ENCODE measurements around the gene GPR15LG.
"Not testable (repeated sequence)": the region's sequence is repeated elsewhere in the genome, so short reads cannot be mapped to it uniquely, and the experiment has no call there.

GPR15LG gene

DNA sequence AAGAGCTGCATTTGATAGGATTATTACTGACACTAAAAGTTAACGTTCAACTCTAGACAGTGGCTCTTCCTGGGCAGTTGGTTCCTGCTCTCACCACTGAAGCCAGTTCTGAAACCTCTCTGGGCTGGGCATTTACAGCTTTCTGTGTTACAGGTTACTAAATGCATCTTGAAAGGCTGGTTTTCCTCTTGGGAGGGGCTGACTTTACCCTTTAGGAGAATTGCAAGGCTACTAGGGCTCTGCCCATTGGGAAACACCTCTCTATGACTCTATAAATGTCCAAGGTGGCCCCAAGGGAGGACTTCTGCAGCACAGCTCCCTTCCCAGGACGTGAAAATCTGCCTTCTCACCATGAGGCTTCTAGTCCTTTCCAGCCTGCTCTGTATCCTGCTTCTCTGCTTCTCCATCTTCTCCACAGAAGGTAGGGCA, at the start of gene GPR15LG:
GPR15LG (plus strand) TSS at position 301 of the 429 bp plus-strand sequence; CDS start at position 352, 51 bp downstream.
- DNase-seq (ENCODE audit: low spot score): no peak

DNA sequence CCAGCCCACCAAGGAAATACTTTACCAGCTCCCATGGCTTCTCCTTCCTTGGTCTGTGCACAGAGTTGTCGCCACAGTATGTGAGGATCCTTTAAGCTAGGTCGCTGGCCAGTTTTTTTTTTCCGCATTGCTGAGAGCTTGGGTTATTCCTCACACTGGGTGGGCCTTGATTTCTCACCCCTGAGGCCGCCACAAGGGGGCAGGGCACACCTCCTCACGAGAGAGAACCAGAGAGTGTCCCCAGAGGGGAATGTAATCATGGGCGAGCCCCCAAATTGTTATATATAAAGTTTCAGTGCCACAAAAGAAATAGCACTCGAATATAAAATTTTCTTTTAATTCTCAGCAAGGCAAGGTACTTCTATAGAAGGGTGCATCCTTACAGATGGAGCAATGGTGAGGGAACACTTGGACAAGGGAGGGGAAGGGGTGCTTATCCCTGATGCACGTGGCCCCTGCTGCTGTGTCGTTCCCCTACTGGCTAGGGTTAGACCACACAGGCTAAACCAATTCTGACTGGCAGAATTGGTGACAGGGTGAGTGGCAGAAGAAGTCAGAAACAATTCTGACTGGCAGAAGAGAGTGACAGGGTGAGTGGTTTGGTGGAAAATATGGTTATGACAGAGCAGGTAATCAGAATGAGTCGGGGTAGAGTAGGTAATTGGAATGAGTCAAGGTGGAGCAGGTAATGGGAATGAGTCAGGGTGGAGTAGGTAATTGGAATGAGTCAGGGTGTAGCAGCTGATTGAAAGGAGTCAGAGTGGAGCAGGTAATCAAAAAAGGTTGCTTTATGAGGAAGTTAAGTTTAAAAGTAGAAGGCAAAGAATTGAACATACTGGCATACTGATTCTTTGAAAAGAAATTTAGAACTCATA, 47.5 kb upstream of the GPR15LG start:
- not testable (repeated sequence) for DNase-seq (ENCODE audit: low spot score)

DNA sequence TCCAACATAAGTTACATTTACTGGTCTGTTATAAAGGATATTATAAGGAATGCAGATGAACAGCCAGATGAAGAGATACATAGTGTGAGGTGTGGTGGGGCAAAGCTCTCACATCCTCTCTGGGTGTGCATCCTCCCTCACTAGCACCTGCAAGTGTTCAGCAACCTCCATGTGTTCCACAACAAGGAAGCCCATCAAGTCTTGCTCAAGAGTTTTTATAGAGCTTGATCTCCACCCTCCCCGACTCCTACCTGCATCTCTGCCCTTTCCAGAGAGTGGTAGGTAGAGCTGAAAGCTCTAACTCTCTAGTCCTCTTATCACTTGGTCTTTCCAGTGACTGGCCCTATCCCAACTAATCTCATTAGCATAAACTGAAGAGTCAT, 46.8 kb upstream of the GPR15LG start:
- DNase-seq (ENCODE audit: low spot score): no peak

DNA sequence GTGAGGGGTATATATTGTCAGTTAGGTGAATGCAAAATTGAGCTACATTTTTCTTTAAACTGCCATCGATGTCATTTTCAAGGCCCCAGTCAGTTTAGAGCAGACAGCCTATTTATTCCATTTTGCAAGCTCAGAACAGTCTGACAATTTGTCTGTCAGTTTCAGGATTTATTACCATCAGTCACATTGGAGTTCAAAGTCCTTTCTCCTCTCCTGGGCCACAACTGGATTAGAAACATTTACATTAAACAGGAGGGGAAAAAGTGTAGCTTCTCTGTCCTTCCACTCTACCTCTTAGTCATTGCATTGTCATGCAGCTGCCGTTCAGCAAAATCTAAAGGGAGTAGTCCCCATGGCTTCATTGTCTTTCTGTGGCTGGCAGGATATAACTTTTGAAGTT, 37.8 kb upstream of the GPR15LG start:
- DNase-seq (ENCODE audit: low spot score): no peak

DNA sequence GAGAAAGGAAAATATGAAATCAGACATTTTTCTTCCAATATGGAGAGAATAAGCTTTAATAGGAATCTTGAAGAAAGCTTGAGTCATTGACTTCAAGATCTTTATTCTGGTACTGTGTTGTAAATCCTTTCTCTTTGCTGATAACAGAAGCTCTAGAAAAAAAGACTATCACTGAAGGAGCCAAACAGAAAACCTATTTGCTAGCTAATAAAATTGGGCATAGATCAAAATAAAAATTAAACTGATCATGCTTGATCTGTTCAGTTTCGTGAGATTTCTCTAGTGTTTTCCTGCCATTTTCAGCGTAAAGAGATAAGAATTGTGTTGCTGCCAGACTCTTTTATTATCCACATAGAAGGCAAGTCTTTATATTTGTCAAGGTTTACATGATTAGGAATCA, 35.8 kb upstream of the GPR15LG start:
- no peak for DNase-seq (ENCODE audit: low spot score)

DNA sequence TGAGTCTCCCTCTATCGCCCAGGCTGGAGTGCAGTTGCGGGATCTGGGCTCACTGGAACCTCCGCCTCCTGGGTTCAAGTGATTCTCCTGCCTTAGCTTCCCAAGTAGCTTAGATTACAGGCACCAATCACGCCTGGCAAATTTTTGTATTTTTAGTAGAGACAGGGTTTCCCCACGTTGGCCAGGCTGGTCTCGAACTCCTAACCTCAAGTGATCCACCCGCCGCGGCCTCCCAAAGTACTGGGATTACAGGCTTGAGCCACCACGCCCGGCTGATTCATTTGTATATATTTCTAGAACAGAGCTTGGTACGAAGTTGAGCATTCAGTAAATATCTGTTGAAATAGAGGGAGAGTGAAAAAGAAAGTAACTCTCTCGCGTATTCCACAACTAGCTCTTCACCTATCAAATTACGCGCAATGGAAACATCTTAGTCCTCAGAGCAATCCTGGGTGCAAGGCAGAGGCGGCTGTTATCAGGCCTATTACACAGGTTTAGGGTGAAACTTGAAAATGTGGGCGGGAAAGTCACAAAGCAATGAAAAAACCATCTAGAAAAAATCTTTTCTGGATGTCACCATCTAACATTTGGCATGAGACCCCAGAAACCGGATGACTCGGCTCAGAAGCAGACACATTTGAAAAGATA, 35.0 kb upstream of the GPR15LG start:
- DNase-seq (ENCODE audit: low spot score): no peak

DNA sequence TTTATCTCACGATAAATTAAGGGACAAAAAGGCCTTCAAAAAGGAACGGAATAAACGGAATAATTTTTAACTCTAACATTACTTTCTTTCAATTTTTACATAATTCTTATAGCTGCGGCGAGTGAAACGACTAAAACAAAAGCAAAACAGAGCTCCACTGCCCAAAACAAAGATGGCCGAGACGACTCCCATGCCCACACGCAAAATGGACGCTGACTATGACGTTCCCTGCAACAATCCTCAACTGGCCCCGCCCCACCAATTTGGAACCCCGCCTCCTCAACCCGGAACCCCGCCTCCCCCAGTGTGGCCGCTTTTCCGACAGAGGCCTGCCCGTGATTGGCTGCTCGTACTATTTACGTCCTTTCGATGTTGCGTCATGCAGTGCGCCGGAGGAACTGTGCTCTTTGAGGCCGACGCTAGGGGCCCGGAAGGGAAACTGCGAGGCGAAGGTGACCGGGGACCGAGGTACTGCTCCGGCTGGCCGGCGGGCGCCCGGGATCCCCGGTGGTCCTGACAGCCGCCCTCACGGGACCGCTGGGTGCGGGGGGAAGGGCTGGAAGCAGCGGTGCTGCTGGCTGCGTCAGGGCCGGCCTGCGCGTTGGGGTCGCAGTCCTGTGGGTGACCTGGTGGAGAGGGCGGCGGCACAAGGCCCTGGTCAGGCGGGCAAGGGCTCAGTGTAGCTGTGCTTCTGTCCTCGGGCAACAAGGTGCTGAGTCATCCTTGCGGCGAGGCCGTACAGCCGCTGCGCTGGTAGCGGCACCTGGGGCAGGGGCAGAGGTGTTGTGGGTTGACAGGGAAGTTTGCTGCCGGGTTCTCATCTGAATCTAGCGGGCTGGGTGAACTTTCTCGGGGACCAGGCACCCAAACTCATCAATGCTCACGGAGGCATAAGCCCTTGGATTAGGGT, 34.2 kb upstream of the GPR15LG start, which contains the start of gene GHITM:
GHITM (plus strand) TSS at position 384 of the 910 bp plus-strand sequence. CDS start 1,992 bp downstream, outside the sequence.
- peak; percentile 97 for DNase-seq (ENCODE audit: low spot score)

DNA sequence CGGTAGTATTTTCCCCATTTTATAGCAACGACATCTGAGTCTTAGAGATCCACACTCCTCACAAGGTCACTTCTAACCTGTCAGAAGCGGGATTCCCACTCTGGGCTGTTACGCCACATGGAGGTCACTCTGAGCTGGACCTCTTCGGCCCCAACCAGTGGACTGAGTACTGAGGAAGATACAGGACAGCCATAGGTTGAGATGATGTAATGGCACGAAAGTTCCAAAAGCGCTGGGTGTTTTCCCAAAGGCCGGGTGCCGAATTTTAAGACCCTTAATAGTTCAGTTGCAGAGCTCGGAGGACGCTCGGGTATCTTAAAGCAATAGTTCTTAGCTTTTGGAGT, 33.6 kb upstream of the GPR15LG start:
- DNase-seq (ENCODE audit: low spot score): no peak

DNA sequence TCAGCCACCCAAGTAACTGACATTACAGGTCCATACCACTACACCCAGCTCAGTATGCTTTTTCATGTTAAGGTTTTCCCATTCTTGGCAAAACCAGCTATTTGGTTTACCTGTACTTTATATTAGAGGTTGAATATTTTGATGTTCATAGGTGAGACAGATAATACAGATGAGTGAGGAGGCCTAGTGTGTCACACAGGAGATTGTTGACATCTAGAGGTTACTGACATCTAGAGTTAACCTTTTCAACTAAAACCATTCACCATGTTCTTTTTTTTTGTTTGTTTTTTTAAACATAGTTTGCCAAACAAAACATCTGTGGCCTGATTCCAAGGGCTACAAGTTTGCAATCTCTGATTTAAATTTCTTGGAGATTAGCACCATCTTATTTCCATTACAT, 26.3 kb upstream of the GPR15LG start:
- DNase-seq (ENCODE audit: low spot score): no peak

DNA sequence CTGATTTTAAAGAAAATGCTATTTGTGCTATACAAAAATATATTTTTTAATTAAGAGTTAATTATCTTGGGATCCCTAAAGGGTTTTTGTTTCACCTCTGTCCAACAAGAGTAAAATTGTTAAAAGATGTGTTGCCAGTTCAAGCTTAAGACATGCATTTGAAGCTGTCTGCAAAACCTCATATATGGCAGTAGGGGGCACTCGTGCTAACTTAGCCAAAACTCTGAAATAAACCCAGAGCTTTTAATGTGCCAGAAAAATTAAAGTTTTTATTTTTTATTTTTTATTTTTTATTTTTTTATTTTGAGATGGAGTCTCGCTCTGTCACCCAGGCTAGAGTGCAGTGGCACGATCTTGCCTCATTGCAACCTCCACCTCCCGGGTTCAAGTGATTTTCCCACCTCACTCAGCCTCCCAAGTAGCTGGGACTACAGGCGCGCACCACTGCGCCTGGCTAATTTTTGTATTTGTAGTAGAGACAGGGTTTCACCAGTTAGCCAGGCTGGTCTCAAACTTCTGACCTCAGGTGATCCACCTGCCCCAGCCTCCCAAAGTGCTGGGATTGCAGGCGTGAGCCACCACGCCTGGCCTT, 25.5 kb upstream of the GPR15LG start:
- peak; percentile 42 for DNase-seq (ENCODE audit: low spot score)

DNA sequence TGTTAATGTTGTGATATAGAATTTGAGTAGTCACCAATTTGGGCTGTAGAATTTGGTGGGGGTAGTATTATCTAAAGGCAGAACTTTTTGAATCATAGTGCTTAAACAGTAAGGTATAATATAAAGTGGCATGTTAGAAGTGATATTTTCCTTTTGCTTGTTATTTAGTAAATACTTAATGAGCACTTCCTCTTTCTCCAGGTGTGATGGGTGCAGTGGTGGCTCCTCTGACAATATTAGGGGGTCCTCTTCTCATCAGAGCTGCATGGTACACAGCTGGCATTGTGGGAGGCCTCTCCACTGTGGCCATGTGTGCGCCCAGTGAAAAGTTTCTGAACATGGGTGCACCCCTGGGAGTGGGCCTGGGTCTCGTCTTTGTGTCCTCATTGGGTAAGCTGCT, 23.7 kb upstream of the GPR15LG start:
- no peak for DNase-seq (ENCODE audit: low spot score)

DNA sequence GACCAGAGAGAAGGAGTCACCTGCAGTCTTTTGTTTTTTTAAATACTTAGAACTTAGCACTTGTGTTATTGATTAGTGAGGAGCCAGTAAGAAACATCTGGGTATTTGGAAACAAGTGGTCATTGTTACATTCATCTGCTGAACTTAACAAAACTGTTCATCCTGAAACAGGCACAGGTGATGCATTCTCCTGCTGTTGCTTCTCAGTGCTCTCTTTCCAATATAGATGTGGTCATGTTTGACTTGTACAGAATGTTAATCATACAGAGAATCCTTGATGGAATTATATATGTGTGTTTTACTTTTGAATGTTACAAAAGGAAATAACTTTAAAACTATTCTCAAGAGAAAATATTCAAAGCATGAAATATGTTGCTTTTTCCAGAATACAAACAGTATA, 20.8 kb upstream of the GPR15LG start:
- no peak for DNase-seq (ENCODE audit: low spot score)

DNA sequence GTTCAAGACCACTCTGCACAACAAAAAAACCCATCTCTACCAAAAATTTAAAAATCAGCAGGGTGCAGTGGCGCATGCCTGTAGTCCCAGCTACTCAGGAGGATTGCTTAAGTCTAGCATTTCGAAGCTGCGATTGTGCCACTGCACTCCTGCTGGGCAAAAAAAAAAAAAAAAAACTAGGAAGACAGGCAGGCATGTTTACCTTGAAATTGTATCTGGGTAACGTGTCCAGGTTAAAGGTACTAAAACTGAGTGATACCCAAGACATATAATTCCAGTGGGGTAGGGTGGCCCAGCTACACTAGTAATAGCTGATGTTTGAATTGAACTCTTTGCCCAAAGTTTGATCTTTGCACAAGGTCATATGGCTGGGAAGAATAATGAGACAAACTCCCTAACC, 18.1 kb upstream of the GPR15LG start:
- DNase-seq (ENCODE audit: low spot score): no peak

DNA sequence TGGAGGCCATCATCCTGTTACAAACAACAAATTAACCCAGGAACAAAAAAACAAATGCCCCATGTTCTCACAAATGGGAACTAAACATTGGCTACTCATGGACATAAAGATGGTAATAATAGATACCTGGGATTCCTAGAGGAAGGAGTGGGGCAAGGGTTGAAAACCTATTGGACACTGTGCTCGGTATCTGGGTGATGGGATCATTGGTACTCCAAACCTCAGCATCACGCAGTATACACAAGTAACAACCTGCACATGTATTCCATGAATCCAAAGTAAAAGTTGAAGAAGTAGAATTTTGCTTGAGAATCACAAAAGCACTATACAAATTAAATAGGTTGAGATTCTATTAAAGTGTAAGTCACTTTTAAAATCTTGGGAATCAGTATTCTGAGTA, 17.6 kb upstream of the GPR15LG start:
- no peak for DNase-seq (ENCODE audit: low spot score)

DNA sequence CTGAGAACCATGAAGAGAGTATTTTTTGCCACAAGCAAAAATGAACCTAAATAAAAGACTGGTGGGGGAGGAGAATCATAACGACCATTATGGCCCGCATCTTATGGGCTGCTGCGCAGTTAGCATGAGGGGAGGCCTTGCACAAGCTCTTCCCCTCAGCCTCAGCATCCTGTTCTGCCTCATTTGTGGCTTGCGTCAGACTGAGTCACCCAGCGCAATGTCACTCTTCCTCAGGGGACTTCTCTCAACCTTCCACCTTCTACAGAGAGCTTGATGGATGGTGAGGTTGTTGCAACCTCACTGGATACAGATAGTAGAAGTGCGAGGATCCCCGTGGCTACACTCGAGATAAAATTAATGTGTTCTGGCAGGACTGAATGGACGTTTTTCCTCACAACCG, 16.8 kb upstream of the GPR15LG start:
- no peak for DNase-seq (ENCODE audit: low spot score)

DNA sequence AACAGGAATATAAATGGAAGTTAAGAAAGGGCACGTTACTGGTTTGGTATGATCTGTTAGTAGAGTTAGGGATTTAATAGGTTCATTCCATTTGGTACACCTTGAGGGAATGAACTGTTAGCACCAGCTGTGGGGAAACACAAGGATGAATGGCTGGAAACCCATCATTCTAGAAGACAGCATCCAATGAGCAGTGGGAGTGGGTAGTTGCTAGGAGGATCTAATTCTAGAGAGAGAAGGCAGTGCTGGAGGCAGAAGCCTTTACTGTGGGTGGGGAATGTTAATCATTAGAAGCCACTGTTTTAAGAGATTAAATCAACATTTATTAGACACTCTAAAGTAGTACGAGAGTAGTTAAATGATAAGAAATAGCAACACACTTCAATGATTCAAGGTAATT, 15.5 kb upstream of the GPR15LG start:
- no peak for DNase-seq (ENCODE audit: low spot score)

DNA sequence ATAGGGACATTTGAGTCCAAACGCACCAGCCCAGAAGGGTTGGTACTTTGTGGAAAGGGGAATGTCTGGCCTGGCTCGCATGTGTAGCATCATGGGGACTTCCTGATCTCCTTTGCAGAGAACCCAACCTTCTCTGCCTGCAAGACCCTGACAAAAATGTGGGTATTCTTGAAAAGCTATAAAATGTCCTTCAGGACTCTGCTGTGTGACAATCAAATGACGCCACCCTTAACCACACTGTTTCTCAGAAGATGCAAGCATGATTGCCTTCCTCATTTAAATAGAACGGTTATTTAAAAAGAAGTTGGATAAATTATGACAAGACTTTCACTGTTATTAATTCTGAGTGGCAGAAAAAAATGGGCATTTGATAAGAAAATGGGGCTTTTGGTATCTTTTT, 15.1 kb upstream of the GPR15LG start:
- DNase-seq (ENCODE audit: low spot score): no peak

DNA sequence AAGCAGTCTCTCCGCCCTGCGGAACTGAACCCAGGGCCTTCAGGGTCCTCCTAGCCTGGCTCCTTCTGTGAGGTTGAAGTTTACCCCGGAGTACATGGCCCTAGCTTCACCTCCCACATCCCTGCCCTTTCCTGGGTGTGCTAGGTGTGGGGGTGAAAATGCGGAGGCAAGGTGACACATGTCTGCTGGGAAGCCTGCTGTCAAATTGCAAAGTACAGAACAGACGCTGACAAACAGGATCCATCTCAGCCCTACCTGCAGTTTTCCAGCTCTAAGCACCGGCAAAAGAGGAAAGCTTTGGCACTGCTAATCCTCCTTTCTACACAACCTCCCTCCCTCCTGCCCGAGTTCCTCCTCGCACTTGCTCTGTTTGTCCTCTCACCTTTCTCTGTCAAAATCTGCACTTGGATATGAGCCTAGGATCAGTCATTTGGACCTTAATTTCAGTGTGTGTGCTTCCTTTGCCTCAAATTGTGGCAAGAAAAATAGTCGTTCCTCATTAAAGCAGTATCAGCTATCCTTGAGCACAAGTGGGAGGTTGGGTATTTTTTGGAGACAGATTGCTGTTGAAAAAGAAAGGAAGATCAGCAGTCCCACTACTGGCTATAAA, 14.4 kb upstream of the GPR15LG start:
- DNase-seq (ENCODE audit: low spot score): no peak

DNA sequence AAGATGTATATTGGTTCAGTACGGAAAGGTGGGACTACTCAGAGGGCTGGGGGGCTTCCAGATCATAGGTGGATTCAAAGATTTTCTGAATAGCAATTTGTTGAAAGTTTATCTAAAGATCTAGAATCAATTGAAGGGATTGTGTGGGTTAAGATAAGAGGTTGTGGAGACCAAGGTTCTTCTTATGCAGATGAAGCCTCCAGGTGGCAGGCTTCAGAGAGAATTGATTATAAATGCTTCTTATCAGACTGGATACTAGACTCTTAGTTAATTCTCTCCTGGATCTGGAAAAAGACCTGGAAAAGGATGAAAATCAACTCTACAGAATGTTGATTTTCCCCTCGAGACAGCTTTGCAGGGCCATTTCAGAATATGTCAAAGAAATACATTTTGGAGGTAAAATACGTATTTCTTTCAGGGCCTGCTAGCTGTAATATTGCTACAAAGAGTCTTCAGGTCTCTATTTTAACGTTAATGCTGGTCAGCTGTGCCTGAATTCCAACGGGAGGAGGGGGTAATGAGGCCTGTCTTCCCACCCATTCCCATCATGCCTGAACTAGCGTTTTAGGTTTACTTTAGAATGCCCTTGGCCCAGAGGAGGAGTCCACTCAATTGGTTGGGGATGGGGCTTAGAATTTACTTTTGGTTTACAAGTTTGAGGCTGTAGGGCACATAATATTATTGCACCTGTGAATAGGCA, 12.8 kb upstream of the GPR15LG start:
- DNase-seq (ENCODE audit: low spot score): no peak

DNA sequence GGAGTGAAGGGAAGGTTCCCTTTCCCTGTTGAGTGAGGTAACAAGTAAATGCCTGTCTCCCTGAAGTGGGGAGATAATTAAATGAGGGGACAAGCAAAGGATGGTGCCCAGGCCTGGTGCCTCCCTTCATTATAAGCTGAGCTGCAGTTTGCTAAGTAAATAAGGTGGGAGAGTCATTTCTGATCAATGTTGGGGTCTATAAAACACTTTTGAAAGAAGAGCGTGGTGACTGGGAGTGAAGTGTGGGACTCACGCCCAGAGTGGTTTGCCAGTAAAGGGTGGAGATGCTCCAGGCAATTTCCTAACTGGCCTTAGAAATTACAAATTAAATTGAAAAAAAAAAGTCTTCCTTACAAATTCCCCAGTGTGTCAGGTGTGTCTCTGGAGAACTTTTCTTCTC, 9.6 kb upstream of the GPR15LG start:
- DNase-seq (ENCODE audit: low spot score): no peak

DNA sequence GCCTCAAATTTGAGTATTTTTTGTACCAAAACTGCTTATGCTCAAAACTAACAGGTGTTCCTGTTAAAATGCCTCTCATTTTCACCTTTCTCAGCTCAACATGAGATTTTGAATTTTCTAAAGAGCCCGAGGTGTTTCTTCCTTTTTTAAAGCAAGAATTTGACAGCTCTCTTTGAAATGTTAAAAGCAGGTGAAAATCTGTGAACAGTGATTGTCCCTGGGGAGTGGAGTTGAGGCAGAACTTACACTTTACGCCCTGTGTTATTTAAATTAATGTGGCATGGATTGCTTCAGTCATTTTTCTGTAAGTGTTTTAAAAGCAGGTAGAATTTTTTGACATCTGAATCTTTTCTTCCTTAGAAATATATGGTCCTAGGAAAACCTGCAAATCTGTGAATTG, 9.2 kb upstream of the GPR15LG start:
- no peak for DNase-seq (ENCODE audit: low spot score)
